ENCODE measurements around the gene SAC3D1. TPM values are rescaled to one million over a fixed set of nuclear protein-coding genes. Genes with fewer than 3 reads are reported as not detected.
"Not testable (repeated sequence)": the region's sequence is repeated elsewhere in the genome, so short reads cannot be mapped to it uniquely, and the experiment has no call there.

Gene SAC3D1
- total and polyA plus RNA-seq, 8 donors, result 3.5 to 7.3 (median 4.7) TPM

- H3K4me1 ChIP-seq, result peaks cover 19 to 30% (median 26%) of the 10 kb centered on the region in 3 donors
- DNase-seq, result no peak
- WGBS, 2 donors, result 49 to 76% methylated on average over 1 of the region's 1 CpG
- no peaks in the 10 kb centered on the region for H3K9me3 ChIP-seq
- H3K4me3 ChIP-seq, result no peak overlapping the region
- intact Hi-C loops (cut with DNase I), result no loop called here
- no peaks in the 10 kb centered on the region for H3K36me3 ChIP-seq
- H3K27ac ChIP-seq, result peak overlapping the region in 3 of 4 donors; percentile 56 to 80 (median 79)
- peak in 2 of 4 donors; percentile 7 to 36 for ATAC-seq
- H3K27me3 ChIP-seq, result no peaks in the 10 kb centered on the region
- no peak for FAIRE-seq
- TF ChIP-seq, protein P1, sequence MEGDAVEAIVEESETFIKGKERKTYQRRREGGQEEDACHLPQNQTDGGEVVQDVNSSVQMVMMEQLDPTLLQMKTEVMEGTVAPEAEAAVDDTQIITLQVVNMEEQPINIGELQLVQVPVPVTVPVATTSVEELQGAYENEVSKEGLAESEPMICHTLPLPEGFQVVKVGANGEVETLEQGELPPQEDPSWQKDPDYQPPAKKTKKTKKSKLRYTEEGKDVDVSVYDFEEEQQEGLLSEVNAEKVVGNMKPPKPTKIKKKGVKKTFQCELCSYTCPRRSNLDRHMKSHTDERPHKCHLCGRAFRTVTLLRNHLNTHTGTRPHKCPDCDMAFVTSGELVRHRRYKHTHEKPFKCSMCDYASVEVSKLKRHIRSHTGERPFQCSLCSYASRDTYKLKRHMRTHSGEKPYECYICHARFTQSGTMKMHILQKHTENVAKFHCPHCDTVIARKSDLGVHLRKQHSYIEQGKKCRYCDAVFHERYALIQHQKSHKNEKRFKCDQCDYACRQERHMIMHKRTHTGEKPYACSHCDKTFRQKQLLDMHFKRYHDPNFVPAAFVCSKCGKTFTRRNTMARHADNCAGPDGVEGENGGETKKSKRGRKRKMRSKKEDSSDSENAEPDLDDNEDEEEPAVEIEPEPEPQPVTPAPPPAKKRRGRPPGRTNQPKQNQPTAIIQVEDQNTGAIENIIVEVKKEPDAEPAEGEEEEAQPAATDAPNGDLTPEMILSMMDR (IDR thresholded peaks at IDR 0.05), result no peak
These were observed 42.9 kb upstream of the SAC3D1 start for GRCh38 chr11:64998141-64998540.

DNA sequence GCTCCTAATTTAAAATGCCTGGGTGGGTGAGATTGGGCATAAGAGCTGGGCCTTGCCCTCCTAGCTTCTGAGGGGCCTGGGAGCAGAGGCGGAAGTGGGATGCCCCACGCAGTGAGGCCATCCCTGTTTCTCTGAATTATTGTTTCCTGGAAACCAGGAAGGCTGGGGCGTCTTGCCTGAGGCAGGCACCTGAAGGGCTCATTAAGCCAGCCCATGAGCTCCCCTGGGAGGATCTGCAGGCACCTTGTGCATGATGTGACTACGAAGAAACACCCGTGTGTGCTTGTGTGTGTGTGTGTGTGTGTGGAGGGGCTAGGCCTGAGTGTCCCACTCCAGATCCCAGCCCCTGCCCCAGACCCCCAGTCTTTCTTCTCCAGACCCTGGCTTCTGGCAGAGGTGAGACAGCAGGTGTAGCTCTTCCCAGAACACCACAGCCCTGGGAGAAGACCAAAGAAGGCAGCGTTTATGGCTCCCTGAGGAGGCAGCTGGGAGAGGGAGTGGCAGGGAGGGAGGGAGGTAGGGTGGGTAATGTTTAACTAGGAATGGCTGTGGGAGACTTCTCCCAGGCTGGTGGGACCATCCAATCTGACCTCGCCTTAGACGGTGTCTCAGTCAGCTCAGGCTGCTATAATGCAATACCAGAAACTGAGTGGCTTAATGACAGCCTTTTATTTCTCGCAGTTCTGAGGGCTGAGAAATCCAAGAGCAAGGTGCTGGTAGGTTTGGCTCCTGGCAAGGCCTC is 42.1 kb upstream of the SAC3D1 start:
- ATAC-seq (peak; percentile 57 to 74 (median 70)), FAIRE-seq (no peak), DNase-seq (peak in 4 of 6 donors; percentile 54 to 76 (median 60))
- WGBS, 2 donors, result 35 to 44% methylated on average over 9 of the region's 9 CpGs
- H3K27me3 ChIP-seq, result no peaks in the 10 kb centered on the region
- peak overlapping the region; percentile 56 to 80 (median 76) for H3K27ac ChIP-seq
- H3K9me3 ChIP-seq, result no peaks in the 10 kb centered on the region
- intact Hi-C loops (cut with DNase I), result no loop called here
- H3K4me1 ChIP-seq, result peaks cover 19 to 30% (median 26%) of the 10 kb centered on the region in 3 donors
- H3K36me3 ChIP-seq, result no peaks in the 10 kb centered on the region
- no peak overlapping the region for H3K4me3 ChIP-seq
- TF ChIP-seq, protein P1 (IDR thresholded peaks at IDR 0.05), result no peak

GRCh38 chr11:64999478-64999877 is 41.5 kb upstream of the SAC3D1 start:
- peak overlapping the region; percentile 56 to 80 (median 76) for H3K27ac ChIP-seq
- DNase-seq (no peak), ATAC-seq (no peak)

DNA sequence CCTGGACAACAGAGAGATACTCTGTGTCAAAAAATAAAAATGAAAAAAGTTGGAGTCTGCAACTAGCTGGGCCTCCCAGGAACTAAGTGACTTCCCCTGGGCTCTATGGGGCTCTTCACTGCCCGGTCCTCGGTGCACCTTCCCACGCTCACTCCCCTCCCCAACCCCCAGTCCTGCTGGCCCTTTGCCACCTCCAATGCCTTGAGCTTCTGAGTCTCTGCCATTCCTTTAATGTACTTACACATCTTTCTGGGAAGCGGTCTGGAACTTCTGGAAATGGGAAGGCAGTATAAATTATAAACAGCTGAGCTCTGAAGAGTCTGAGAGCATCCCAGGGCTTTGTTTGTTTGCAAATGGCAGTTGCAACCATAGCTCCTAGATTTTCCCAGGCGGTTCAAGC is 38.3 kb upstream of the SAC3D1 start:
- Histone ChIP-seq H3K27ac (no peak overlapping the region), H3K4me1 (peaks cover 12 to 15% (median 15%) of the 10 kb centered on the region in 3 donors), H3K27me3 (no peaks in the 10 kb centered on the region), H3K9me3 (no peaks in the 10 kb centered on the region), H3K4me3 (no peak overlapping the region), H3K36me3 (no peaks in the 10 kb centered on the region)
- 79 to 85% methylated on average over 5 of the region's 5 CpGs for WGBS, 2 donors
- intact Hi-C loops (cut with DNase I), result no loop called here
- TF ChIP-seq, protein P1 (IDR thresholded peaks at IDR 0.05), result no peak
- no peak for DNase-seq
- no peak for FAIRE-seq
- ATAC-seq, result no peak

More at GRCh38 chr11:64999478-64999877, 41.5 kb upstream of the SAC3D1 start:
- Histone ChIP-seq H3K27me3 (no peaks in the 10 kb centered on the region), H3K9me3 (no peaks in the 10 kb centered on the region), H3K36me3 (no peaks in the 10 kb centered on the region), H3K4me1 (peaks cover 19 to 30% (median 26%) of the 10 kb centered on the region in 3 donors), H3K4me3 (no peak overlapping the region)
- intact Hi-C loops (cut with DNase I), result no loop called here
- FAIRE-seq, result no peak
- TF ChIP-seq, protein P1 (IDR thresholded peaks at IDR 0.05), result no peak
- 71 to 81% methylated on average over 1 of the region's 1 CpG for WGBS, 2 donors

DNA sequence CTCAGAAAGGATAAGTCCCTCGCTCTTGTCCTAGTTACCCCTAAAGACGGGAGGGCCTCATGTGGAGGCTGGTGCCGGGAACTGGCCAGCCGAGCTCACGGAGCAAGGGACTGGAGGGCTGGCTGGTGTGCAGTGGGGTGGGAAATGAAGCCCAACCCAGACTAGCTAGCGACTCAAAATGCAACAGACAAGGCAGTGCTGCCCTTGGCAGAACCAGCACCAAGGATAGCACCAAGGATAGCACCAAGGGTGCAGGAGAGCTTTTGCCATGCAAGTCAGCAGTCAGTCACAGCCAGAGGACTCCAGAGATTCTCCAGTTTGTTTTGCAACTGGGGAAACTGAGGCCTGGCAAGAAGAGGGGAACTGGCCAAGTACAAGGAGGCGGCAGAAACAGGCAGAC is 37.7 kb upstream of the SAC3D1 start:
- intact Hi-C loops (cut with DNase I), result no loop called here
- ATAC-seq (no peak), DNase-seq (no peak), FAIRE-seq (no peak)
- H3K4me1 ChIP-seq, result peaks cover 9 to 12% (median 12%) of the 10 kb centered on the region in 3 donors
- TF ChIP-seq, protein P1 (IDR thresholded peaks at IDR 0.05), result no peak
- H3K4me3 ChIP-seq, result no peak overlapping the region
- H3K27me3 ChIP-seq, result no peaks in the 10 kb centered on the region
- H3K27ac ChIP-seq, result no peak overlapping the region
- 88 to 89% methylated on average over 7 of the region's 7 CpGs for WGBS, 2 donors
- no peaks in the 10 kb centered on the region for H3K9me3 ChIP-seq
- H3K36me3 ChIP-seq, result no peaks in the 10 kb centered on the region

DNA sequence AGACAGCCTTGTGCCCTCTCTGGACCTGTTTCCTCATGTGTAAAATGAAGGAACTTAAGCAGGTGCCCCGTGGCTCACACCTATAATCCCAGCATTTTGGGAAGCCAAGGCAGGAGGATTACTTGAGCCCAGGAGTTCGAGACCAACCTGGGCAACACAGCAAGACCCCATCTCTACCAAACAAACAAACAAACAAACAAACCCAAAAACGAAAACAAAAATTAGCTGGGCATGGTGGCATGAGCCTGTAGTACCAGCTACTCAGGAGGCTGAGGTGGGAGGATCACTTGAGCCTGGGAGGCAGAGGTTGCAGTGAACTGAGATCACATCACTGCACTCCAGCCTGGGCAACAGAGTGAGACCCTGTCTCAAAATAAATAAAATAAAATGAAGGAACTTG is 37.0 kb upstream of the SAC3D1 start:
- FAIRE-seq; H3K36me3 ChIP-seq; ATAC-seq; DNase-seq; H3K27me3 ChIP-seq; H3K4me3 ChIP-seq; H3K9me3 ChIP-seq; H3K4me1 ChIP-seq; H3K27ac ChIP-seq; intact Hi-C loops (cut with DNase I): not testable (repeated sequence)
- 64 to 75% methylated on average over 3 of the region's 3 CpGs for WGBS, 2 donors

All from pancreas (tissue), 10 donors.